Keratinocyte (primary cell): ENCODE data around the gene SFSWAP. TPM values are rescaled to one million over a fixed set of nuclear protein-coding genes. Genes with fewer than 3 reads are reported as not detected.
A peak's percentile ranks its signal among the peaks of the same experiment; 100 is the strongest.
"Not testable (repeated sequence)": the region's sequence is repeated elsewhere in the genome, so short reads cannot be mapped to it uniquely, and the experiment has no call there.

Experiments used
- DNase-seq: peaks from one replicate; pipeline ENCODE4 v3.0.0-alpha.2; 2011; ENCODE audit warnings: low read depth, missing footprints, low spot score
- FAIRE-seq: peaks from 2 replicates; lab custom pipeline; 2011; peaks lifted over from hg19 to GRCh38; lab: Jason Lieb, UNC
- H2AFZ ChIP-seq: 2 replicates; pipeline ENCODE4 v1.6.0; 2012; ENCODE audit warnings: low read length, control low read depth, inconsistent platforms; ENCODE audit not compliant: control insufficient read depth
- H3K27ac ChIP-seq: 2 replicates; pipeline ENCODE4 v1.5.1; 2011; ENCODE audit warnings: low read length; ENCODE audit not compliant: control insufficient read depth, insufficient read depth
- H3K27me3 ChIP-seq: 3 replicates; pipeline ENCODE4 v1.6.0; 2011; ENCODE audit warnings: low read length; ENCODE audit not compliant: control insufficient read depth, insufficient read depth; ENCODE audit errors: extremely low read depth
- H3K36me3 ChIP-seq, 2 experiments: 2 replicates in 1 of 2; 3 replicates in 1 of 2; pipeline ENCODE4 v1.5.1; 2011; ENCODE audit warnings: low read length in 2 of 2, mild to moderate bottlenecking in 1 of 2; ENCODE audit not compliant: control insufficient read depth in 2 of 2, insufficient read depth in 2 of 2; ENCODE audit errors: extremely low read depth in 1 of 2
- H3K4me1 ChIP-seq: 3 replicates; pipeline ENCODE4 v1.5.1; 2011; ENCODE audit warnings: low read length; ENCODE audit not compliant: control insufficient read depth, insufficient read depth; ENCODE audit errors: extremely low read depth
- H3K4me2 ChIP-seq: 3 replicates; pipeline ENCODE4 v1.6.0; 2011; ENCODE audit warnings: low read depth, low read length; ENCODE audit not compliant: control insufficient read depth, insufficient read depth; ENCODE audit errors: extremely low read depth
- H3K4me3 ChIP-seq, 3 experiments: fragments of 200-600 bp in 1 of 3; sonication (generic) in 1 of 3; 2 replicates in 2 of 3; 3 replicates in 1 of 3; pipeline ENCODE4 v1.5.1; 2011 to 2016; ENCODE audit warnings: low read length in 3 of 3, mild to moderate bottlenecking in 3 of 3, control low read depth in 2 of 3, inconsistent platforms in 1 of 3, low read depth in 1 of 3, mixed read lengths in 1 of 3, mixed run types in 1 of 3, moderate library complexity in 1 of 3; ENCODE audit not compliant: control insufficient read depth in 2 of 3, insufficient read depth in 2 of 3; ENCODE audit errors: extremely low read depth in 1 of 3
- H3K79me2 ChIP-seq: 2 replicates; pipeline ENCODE4 v1.6.0; 2012; ENCODE audit warnings: low read length; ENCODE audit not compliant: control insufficient read depth, insufficient read depth
- H3K9ac ChIP-seq: 3 replicates; pipeline ENCODE4 v1.6.0; 2011; ENCODE audit warnings: low read length; ENCODE audit not compliant: control insufficient read depth, insufficient read depth; ENCODE audit errors: extremely low read depth
- H3K9me1 ChIP-seq: 3 replicates; pipeline ENCODE4 v1.6.0; 2011; ENCODE audit warnings: low read length; ENCODE audit not compliant: control insufficient read depth, insufficient read depth; ENCODE audit errors: extremely low read depth
- H3K9me3 ChIP-seq: 2 replicates; pipeline ENCODE4 v1.5.1; 2012; ENCODE audit warnings: low read depth, low read length; ENCODE audit not compliant: control insufficient read depth
- H4K20me1 ChIP-seq: 3 replicates; pipeline ENCODE4 v1.6.0; 2011; ENCODE audit warnings: low read length; ENCODE audit not compliant: control insufficient read depth, insufficient read depth; ENCODE audit errors: extremely low read depth
- CTCF ChIP-seq, 3 experiments: IDR thresholded peaks in 1 of 3; conservative IDR thresholded peaks in 1 of 3; optimal IDR thresholded peaks in 1 of 3; 2 replicates in 2 of 3; 3 replicates in 1 of 3; pipeline versions ENCODE3 to v1.5.1; 2011; ENCODE audit warnings: low read length in 3 of 3, mild to moderate bottlenecking in 3 of 3, moderate library complexity in 2 of 3, control low read depth in 1 of 3, inconsistent platforms in 1 of 3; ENCODE audit not compliant: insufficient read depth in 2 of 3; ENCODE audit errors: extremely low read depth in 1 of 3
- EZH2 ChIP-seq: IDR thresholded peaks from one replicate; pipeline ENCODE4 v1.6.1; 2012; ENCODE audit warnings: inconsistent platforms, mild to moderate bottlenecking, low read length, moderate library complexity
- dilution Hi-C: fragments of 300-500 bp; cut with MboI; formaldehyde crosslinking; loops from one replicate; pipeline ENCODE4 v1.7.0; 2020; ENCODE audit warnings: low sequenced_read_pairs; ENCODE audit not compliant: extremely low pct_ligation_motif_present
- polyA plus RNA-seq, 5 experiments: library from polyadenylated mRNA; depleted of rRNA in 3 of 5; stranded (reverse) in 3 of 5; stranded (forward) in 1 of 5; unstranded in 1 of 5; fragments of >200 nt; gene quantifications; 1 replicate in 1 of 5; 2 replicates in 3 of 5; 3 replicates in 1 of 5; pipeline versions ENCODE4 v1.2.1 to v1.2.3, GENCODE V29; 2011 to 2012; ENCODE audit warnings: missing spikeins in 2 of 5, low read depth in 1 of 5, low replicate concordance in 1 of 5

The SFSWAP gene
- polyA plus RNA-seq, 1 donor (not counting 4 experiments of a cell fraction or from before 2014, with no cell fraction given) = 13.1 TPM

GRCh38 chr12:131775392-131776236 is 64.7 kb downstream of the SFSWAP start:
- Histone ChIP-seq H4K20me1 (no peaks in the 10 kb centered on the region), H2AFZ (no peak overlapping the region), H3K4me1 (peaks cover 18% of the 10 kb centered on the region), H3K79me2 (no peaks in the 10 kb centered on the region), H3K27me3 (no peaks in the 10 kb centered on the region), H3K9ac (peak overlapping the region; percentile 69), H3K27ac (peak overlapping the region; percentile 84), H3K9me1 (no peaks in the 10 kb centered on the region), H3K36me3 (peaks cover 18 to 28% of the 10 kb centered on the region in 2 experiments), H3K9me3 (no peaks in the 10 kb centered on the region), H3K4me2 (peak overlapping the region; percentile 30), H3K4me3 (no peak overlapping the region)
- TF ChIP-seq CTCF (optimal IDR thresholded peaks at IDR 0.05 in 1 of 3, IDR thresholded peaks at IDR 0.05 in 1 of 3, conservative IDR thresholded peaks at IDR 0.05 in 1 of 3; ENCODE audit: extremely low read depth in 1 of 3, insufficient read depth in 2 of 3, low read length in 3 of 3) (no peak), EZH2 (no peak)
- dilution Hi-C loops = no loop called here
- FAIRE-seq (no peak), DNase-seq (no peak)

GRCh38 chr12:131776237-131776889 is 65.5 kb downstream of the SFSWAP start:
- DNase-seq (no peak), FAIRE-seq (no peak)
- Histone ChIP-seq H3K4me1 (peaks cover 18% of the 10 kb centered on the region), H3K27me3 (no peaks in the 10 kb centered on the region), H3K9me1 (no peaks in the 10 kb centered on the region), H3K36me3 (peaks cover 17 to 21% of the 10 kb centered on the region in 2 experiments), H3K4me3 (no peak overlapping the region), H3K9ac (peak overlapping the region; percentile 69), H3K9me3 (no peaks in the 10 kb centered on the region), H4K20me1 (no peaks in the 10 kb centered on the region), H3K27ac (peak overlapping the region; percentile 84), H3K79me2 (no peaks in the 10 kb centered on the region), H3K4me2 (peak overlapping the region; percentile 27), H2AFZ (no peak overlapping the region)
- dilution Hi-C loops = no loop called here
- TF ChIP-seq EZH2 (no peak), CTCF (optimal IDR thresholded peaks at IDR 0.05 in 1 of 3, IDR thresholded peaks at IDR 0.05 in 1 of 3, conservative IDR thresholded peaks at IDR 0.05 in 1 of 3; ENCODE audit: extremely low read depth in 1 of 3, insufficient read depth in 2 of 3, low read length in 3 of 3) (no peak)

GRCh38 chr12:131777269-131777668 is 66.4 kb downstream of the SFSWAP start:
- H3K9ac ChIP-seq, H3K27me3 ChIP-seq, H4K20me1 ChIP-seq, H3K27ac ChIP-seq, dilution Hi-C loops, H3K9me1 ChIP-seq, DNase-seq, H3K4me3 ChIP-seq, FAIRE-seq, H3K79me2 ChIP-seq, H2AFZ ChIP-seq, H3K4me2 ChIP-seq, H3K9me3 ChIP-seq: not testable (repeated sequence)
- Histone ChIP-seq H3K4me1 (peaks cover 18% of the 10 kb centered on the region), H3K36me3 (peaks cover 20 to 25% of the 10 kb centered on the region in 2 experiments)
